HCT116 (cell line): ENCODE measurements around the gene AP4M1. TPM values are rescaled to one million over a fixed set of nuclear protein-coding genes. Genes with fewer than 3 reads are reported as not detected.
A peak's percentile ranks its signal among the peaks of the same experiment; 100 is the strongest.

Source experiments
- ATAC-seq: fragments of 200-7000 bp; cut with Tn5 transposase; 2 replicates; pipeline ENCODE4 v1.9.1; 2020; ENCODE audit warnings: mild to moderate bottlenecking, moderate library complexity
- BruUV-seq: library from RNA; stranded (reverse); fragments of 400-500 nt; replicated peaks from 2 replicates; lab custom pipeline; 2021; lab: Mats Ljungman, UMichigan
- CTCF ChIA-PET: fragments of 300-600 bp; sonication (Branson Sonifier 250); formaldehyde crosslinking; loops from one replicate; lab custom pipeline; 2021; ENCODE audit warnings: antibody characterized with exemption; lab: Charles Lee
- POLR2A ChIA-PET: fragments of 300-600, 350-600 bp; sonication (Branson Sonifier 250); formaldehyde crosslinking; loops from one replicate; lab custom pipeline; 2021; ENCODE audit warnings: antibody characterized with exemption; lab: Charles Lee
- RAD21 ChIA-PET, 2 experiments: fragments of 300-600 bp; sonication (Branson Sonifier 250); formaldehyde crosslinking; loops; one replicate each; lab custom pipeline; 2023; ENCODE audit warnings: low total read pairs in 2 of 2; ENCODE audit not compliant: uncharacterized antibody in 2 of 2, unreplicated experiment in 2 of 2, low non-redundant PET in 1 of 2; lab: Charles Lee
- DNase-seq: peaks from one replicate; pipeline ENCODE4 v3.0.0-alpha.2; 2010; ENCODE audit warnings: low read depth, low spot score
- H2AFZ ChIP-seq: fragments of 200-600 bp; shearing (Covaris generic), sonication (generic); 2 replicates; pipeline ENCODE4 v1.6.1; 2017; ENCODE audit warnings: low read depth, mixed run types, mixed read lengths, antibody characterized with exemption, low read length; ENCODE audit not compliant: poor library complexity, severe bottlenecking
- H3K27ac ChIP-seq: 2 replicates; pipeline ENCODE4 v1.5.1; 2012; ENCODE audit warnings: low read depth, low read length
- H3K27me3 ChIP-seq: fragments of 200-600 bp; sonication (generic); 2 replicates; pipeline ENCODE4 v1.6.1; 2016; ENCODE audit warnings: mixed run types, low read length, mixed read lengths; ENCODE audit not compliant: insufficient read depth
- H3K36me3 ChIP-seq, 2 experiments: fragments of 200-500 bp in 1 of 2; fragments of 200-600 bp in 1 of 2; sonication (Bioruptor generic) in 1 of 2; sonication (generic) in 1 of 2; 2 replicates each; pipeline versions ENCODE4 v1.5.1 to v1.6.1; 2014 to 2016; ENCODE audit warnings: low read length in 2 of 2, inconsistent platforms in 1 of 2, mixed read lengths in 1 of 2, mixed run types in 1 of 2; ENCODE audit not compliant: insufficient read depth in 2 of 2, control insufficient read depth in 1 of 2
- H3K4me1 ChIP-seq, 2 experiments: fragments of 200-600 bp in 1 of 2; sonication (generic) in 1 of 2; 2 replicates each; pipeline versions ENCODE4 v1.5.1 to v1.6.1; 2012 to 2017; ENCODE audit warnings: low read length in 2 of 2, inconsistent platforms in 1 of 2, mild to moderate bottlenecking in 1 of 2, mixed read lengths in 1 of 2, mixed run types in 1 of 2, moderate library complexity in 1 of 2; ENCODE audit not compliant: insufficient read depth in 2 of 2, control insufficient read depth in 1 of 2
- H3K4me2 ChIP-seq: fragments of 200-600 bp; sonication (generic); 2 replicates; pipeline ENCODE4 v1.6.1; 2017; ENCODE audit warnings: mixed run types, low read length, mixed read lengths
- H3K4me3 ChIP-seq, 2 experiments: fragments of 200-600 bp in 1 of 2; sonication (generic) in 1 of 2; replicated peaks in 1 of 2; 2 replicates each; pipeline ENCODE4 v1.5.1; 2011 to 2016; ENCODE audit warnings: low read length in 2 of 2, control low read depth in 1 of 2, low read depth in 1 of 2, mild to moderate bottlenecking in 1 of 2, mixed read lengths in 1 of 2, mixed run types in 1 of 2
- H3K79me2 ChIP-seq: fragments of 200-600 bp; sonication (generic); 2 replicates; pipeline ENCODE4 v1.6.1; 2017; ENCODE audit warnings: mild to moderate bottlenecking, mixed run types, low read length, moderate library complexity, mixed read lengths; ENCODE audit not compliant: insufficient read depth
- H3K9ac ChIP-seq: fragments of 200-600 bp; sonication (generic); 2 replicates; pipeline ENCODE4 v1.6.1; 2016; ENCODE audit warnings: low read length, mixed read lengths
- H3K9me2 ChIP-seq: fragments of 200-600 bp; sonication (generic), shearing (Covaris generic); 2 replicates; pipeline ENCODE4 v1.6.1; 2017; ENCODE audit warnings: mixed run types, mild to moderate bottlenecking, moderate library complexity; ENCODE audit not compliant: insufficient read depth
- H3K9me3 ChIP-seq, 2 experiments: fragments of 200-500 bp in 1 of 2; fragments of 200-600 bp in 1 of 2; sonication (Bioruptor generic) in 1 of 2; sonication (generic) in 1 of 2; 2 replicates each; pipeline ENCODE4 v1.6.1; 2014 to 2017; ENCODE audit warnings: low read length in 2 of 2, mixed read lengths in 2 of 2, inconsistent platforms in 1 of 2, low read depth in 1 of 2, mild to moderate bottlenecking in 1 of 2, mixed run types in 1 of 2, moderate library complexity in 1 of 2; ENCODE audit not compliant: control insufficient read depth in 1 of 2, insufficient read depth in 1 of 2
- H4K20me1 ChIP-seq: fragments of 200-600 bp; sonication (generic), shearing (Covaris generic); 2 replicates; pipeline ENCODE4 v1.6.1; 2017; ENCODE audit warnings: mixed run types, mild to moderate bottlenecking, moderate library complexity; ENCODE audit not compliant: insufficient read depth
- EZH2phosphoT487 ChIP-seq: fragments of 200-600 bp; IDR thresholded peaks from 2 replicates; pipeline ENCODE4 v1.6.1; 2018; ENCODE audit warnings: antibody characterized with exemption, borderline replicate concordance
- MAX ChIP-seq: IDR thresholded peaks from 2 replicates; pipeline ENCODE4 v1.6.1; 2012
- POLR2A ChIP-seq: IDR thresholded peaks from 2 replicates; pipeline ENCODE4 v1.7.0; 2011; ENCODE audit warnings: borderline replicate concordance; ENCODE audit not compliant: insufficient read depth, insufficient read length; ENCODE audit errors: extremely low read depth
- POLR2AphosphoS5 ChIP-seq: IDR thresholded peaks from 2 replicates; pipeline ENCODE4 v1.6.1; 2011; ENCODE audit warnings: mild to moderate bottlenecking, low read depth, low read length, moderate library complexity
- YY1 ChIP-seq: IDR thresholded peaks from 2 replicates; pipeline ENCODE4 v1.6.1; 2011; ENCODE audit warnings: low read length, low read depth, moderate library complexity, mild to moderate bottlenecking; ENCODE audit not compliant: insufficient replicate concordance; ENCODE audit errors: extremely low read depth
- ZFX ChIP-seq: fragments of 450-650 bp; IDR thresholded peaks from 2 replicates; pipeline ENCODE4 v1.6.1; 2017
- intact Hi-C: fragments of 100-400 bp; cut with micrococcal nuclease; formaldehyde crosslinking; loops from 2 replicates; pipeline ENCODE4 v1.10.0; 2022
- total RNA-seq: library from RNA; stranded (reverse); gene quantifications from one replicate; pipeline ENCODE4 v1.2.1, GENCODE V29; 2021; ENCODE audit not compliant: unreplicated experiment
- TF ChIP-seq, protein P1 (sequence below): IDR thresholded peaks from 2 replicates; pipeline ENCODE4 v1.6.1; 2011; ENCODE audit warnings: mild to moderate bottlenecking, low read length, moderate library complexity; ENCODE audit not compliant: insufficient replicate concordance; ENCODE audit errors: extremely low read depth

Gene AP4M1
- total RNA-seq, 1 experiment from 2014 or later = 20.0 TPM

- no TSS peak for BruUV-seq
- intact Hi-C loops = loop anchor here (1.0 kb wide), 1 partner anchor 11 kb away; no protein-coding TSS in a partner anchor
- peak within 1 kb of the TSS; percentile 83 for H3K4me2 ChIP-seq
Observed at GRCh38 chr7:100088621-100089457, 12.6 kb upstream of the AP4M1 start, which contains the start of gene COPS6. TSS of gene COPS6 (plus strand) at chr7:100088969. CDS start at chr7:100088991, 22 bp downstream.

More at GRCh38 chr7:100088621-100089457, 12.6 kb upstream of the AP4M1 start, which contains the start of gene COPS6:
- Histone ChIP-seq H3K27me3 (no peaks in the 10 kb centered on the region), H3K9me3 (no peaks in the 10 kb centered on the region), H3K27ac (peak within 1 kb of the TSS; percentile 90), H3K79me2 (peaks cover 24% of the 10 kb centered on the region), H4K20me1 (peaks cover 3% of the 10 kb centered on the region; the same call in 1 of the 2 replicates), H2AFZ (no peak within 1 kb of the TSS), H3K4me1 (peaks cover 8 to 38% of the 10 kb centered on the region in 2 experiments), H3K36me3 (peaks cover 14 to 33% of the 10 kb centered on the region in 2 experiments; a peak in 3 of 4 replicates), H3K9me2 (no peaks in the 10 kb centered on the region), H3K4me3 (peak within 1 kb of the TSS; percentile 91 to 93), H3K9ac (peak within 1 kb of the TSS; percentile 94)
- peak; percentile 45 for ATAC-seq
- ChIA-PET RAD21 (interaction anchor here in 1 of 2 experiments (0.6 kb wide), 1 partner anchor 185 kb away, joined by 3 read pairs; no protein-coding TSS in a partner anchor), CTCF (interaction anchor here (1.5 kb wide), 1 partner anchor 13 kb away, joined by 4 read pairs; the partner anchor contains the start of genes AP4M1 and MCM7), POLR2A (interaction anchor here (1.7 kb wide), 1 partner anchor 13 kb away, joined by 11 read pairs; the partner anchor contains the start of genes AP4M1 and MCM7)
- TF ChIP-seq POLR2A (peak; percentile 88), POLR2AphosphoS5 (peak; percentile 96), YY1 (peak; percentile 96), EZH2phosphoT487 (no peak), ZFX (peak; percentile 83), MAX (no peak)
- TF ChIP-seq, protein P1, sequence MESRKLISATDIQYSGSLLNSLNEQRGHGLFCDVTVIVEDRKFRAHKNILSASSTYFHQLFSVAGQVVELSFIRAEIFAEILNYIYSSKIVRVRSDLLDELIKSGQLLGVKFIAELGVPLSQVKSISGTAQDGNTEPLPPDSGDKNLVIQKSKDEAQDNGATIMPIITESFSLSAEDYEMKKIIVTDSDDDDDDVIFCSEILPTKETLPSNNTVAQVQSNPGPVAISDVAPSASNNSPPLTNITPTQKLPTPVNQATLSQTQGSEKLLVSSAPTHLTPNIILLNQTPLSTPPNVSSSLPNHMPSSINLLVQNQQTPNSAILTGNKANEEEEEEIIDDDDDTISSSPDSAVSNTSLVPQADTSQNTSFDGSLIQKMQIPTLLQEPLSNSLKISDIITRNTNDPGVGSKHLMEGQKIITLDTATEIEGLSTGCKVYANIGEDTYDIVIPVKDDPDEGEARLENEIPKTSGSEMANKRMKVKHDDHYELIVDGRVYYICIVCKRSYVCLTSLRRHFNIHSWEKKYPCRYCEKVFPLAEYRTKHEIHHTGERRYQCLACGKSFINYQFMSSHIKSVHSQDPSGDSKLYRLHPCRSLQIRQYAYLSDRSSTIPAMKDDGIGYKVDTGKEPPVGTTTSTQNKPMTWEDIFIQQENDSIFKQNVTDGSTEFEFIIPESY = peak; percentile 78
- no peak for DNase-seq
